GOT3 (cell line): Measurements from ENCODE around the gene LIPC.
"Not testable (repeated sequence)": the region's sequence is repeated elsewhere in the genome, so short reads cannot be mapped to it uniquely, and the experiment has no call there.

Experiments
- DNase-seq: peaks from one replicate; lab custom pipeline; 2025; ENCODE audit warnings: mixed read lengths; lab: John Stamatoyannopoulos, UW

Gene LIPC

GRCh38 chr15:58585693-58586443 lies 154.1 kb downstream of the LIPC start:
- no peak for DNase-seq

GRCh38 chr15:58587486-58587885 lies 155.7 kb downstream of the LIPC start:
- no peak for DNase-seq

GRCh38 chr15:58588096-58588495 lies 156.3 kb downstream of the LIPC start:
- DNase-seq = no peak

GRCh38 chr15:58589047-58589446 lies 157.3 kb downstream of the LIPC start:
- DNase-seq = no peak

GRCh38 chr15:58590236-58590635 lies 158.4 kb downstream of the LIPC start:
- no peak for DNase-seq

GRCh38 chr15:58590926-58591325 lies 159.1 kb downstream of the LIPC start:
- no peak for DNase-seq

GRCh38 chr15:58593870-58594269 lies 162.1 kb downstream of the LIPC start:
- DNase-seq = no peak

GRCh38 chr15:58594898-58595297 lies 163.1 kb downstream of the LIPC start:
- DNase-seq = no peak

GRCh38 chr15:58595516-58596263 lies 163.9 kb downstream of the LIPC start:
- DNase-seq = no peak

- no peak for DNase-seq
Measured at GRCh38 chr15:58597943-58598828, 166.4 kb downstream of the LIPC start.

- DNase-seq = no peak
Measured at GRCh38 chr15:58598829-58599210, 167.0 kb downstream of the LIPC start.

GRCh38 chr15:58602823-58603222 lies 171.0 kb downstream of the LIPC start:
- no peak for DNase-seq

- not testable (repeated sequence) for DNase-seq
Measured at GRCh38 chr15:58603927-58604326, 172.1 kb downstream of the LIPC start.

- no peak for DNase-seq
Measured at GRCh38 chr15:58604455-58604923, 172.7 kb downstream of the LIPC start.

- no peak for DNase-seq
Measured at GRCh38 chr15:58605931-58606530, 174.2 kb downstream of the LIPC start.

- DNase-seq = no peak
Measured at GRCh38 chr15:58606577-58607080, 174.8 kb downstream of the LIPC start.

GRCh38 chr15:58608129-58608590 lies 176.4 kb downstream of the LIPC start:
- no peak for DNase-seq

GRCh38 chr15:58608711-58609110 lies 176.9 kb downstream of the LIPC start:
- DNase-seq = no peak

- DNase-seq = no peak
Measured at GRCh38 chr15:58611731-58612676, 180.2 kb downstream of the LIPC start.

- no peak for DNase-seq
Measured at GRCh38 chr15:58616171-58616570, 184.4 kb downstream of the LIPC start.
